Large intestine (tissue), 3 donors: ENCODE data around the gene COL5A2. TPM values are rescaled to one million over a fixed set of nuclear protein-coding genes. Genes with fewer than 3 reads are reported as not detected.

Experiments used
- DNase-seq, 2 donors: peaks; one replicate each; pipeline versions ENCODE4 v3.0.0 to v3.0.0-alpha.2; 2013
- H3K27ac ChIP-seq: one replicate; pipeline ENCODE4 v1.5.1; 2013; ENCODE audit warnings: low read length
- H3K27me3 ChIP-seq: 2 replicates; pipeline ENCODE4 v1.6.1; 2013; ENCODE audit warnings: low read length; ENCODE audit not compliant: control insufficient read depth, insufficient read depth
- H3K36me3 ChIP-seq: 2 replicates; pipeline ENCODE4 v1.6.1; 2013; ENCODE audit warnings: low read length; ENCODE audit not compliant: control insufficient read depth, insufficient read depth
- H3K4me1 ChIP-seq: one replicate; pipeline ENCODE4 v1.6.1; 2013; ENCODE audit warnings: low read length; ENCODE audit not compliant: control insufficient read depth, insufficient read depth
- H3K4me3 ChIP-seq: one replicate; pipeline ENCODE4 v1.5.1; 2013; ENCODE audit warnings: low read length
- H3K9me3 ChIP-seq: one replicate; pipeline ENCODE4 v1.6.1; 2013; ENCODE audit warnings: mild to moderate bottlenecking, low read depth, low read length, moderate library complexity; ENCODE audit not compliant: control insufficient read depth
- WGBS: methylation state at CpG from one replicate; pipeline ENCODE4 v1.1.5; 2013; ENCODE audit warnings: low lambda C conversion rate; ENCODE audit not compliant: insufficient coverage; 5-methylcytosine and 5-hydroxymethylcytosine counted together
- polyA plus RNA-seq: library from polyadenylated mRNA; unstranded; fragments of 120-200 nt; gene quantifications from one replicate; pipeline ENCODE4 v1.2.1, GENCODE V29; 2013

The COL5A2 gene
- polyA plus RNA-seq, 1 donor = 80.4 TPM

DNA sequence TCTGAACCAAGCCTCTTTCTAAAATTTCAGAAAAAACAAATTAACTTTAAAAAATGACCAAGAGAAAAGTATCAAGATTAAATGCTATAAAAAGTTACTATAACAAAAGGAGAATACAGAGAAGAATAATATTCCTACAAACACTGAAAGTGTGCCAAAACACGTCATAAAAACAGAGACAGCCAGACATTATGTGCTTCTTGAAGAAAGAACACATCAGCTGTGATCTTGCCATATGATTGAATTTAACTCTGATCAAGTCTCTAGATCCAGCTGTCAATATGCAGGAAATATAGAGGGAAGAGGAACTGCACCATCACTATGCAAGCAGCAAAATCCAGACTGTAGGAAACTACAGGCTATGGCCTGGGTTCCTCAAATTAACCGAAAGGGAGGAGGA is 33.7 kb upstream of the COL5A2 start:
- DNase-seq = no peak
- WGBS = 100% methylated on average over 1 of the region's 2 CpGs
- H3K9me3 ChIP-seq = no peaks in the 10 kb centered on the region
- no peaks in the 10 kb centered on the region for H3K4me1 ChIP-seq
- H3K4me3 ChIP-seq = no peak overlapping the region
- H3K36me3 ChIP-seq = no peaks in the 10 kb centered on the region
- no peaks in the 10 kb centered on the region for H3K27me3 ChIP-seq
- no peak overlapping the region for H3K27ac ChIP-seq

- Histone ChIP-seq H3K4me1 (no peaks in the 10 kb centered on the region), H3K4me3 (no peak overlapping the region), H3K9me3 (no peaks in the 10 kb centered on the region), H3K36me3 (no peaks in the 10 kb centered on the region), H3K27ac (peak overlapping the region; percentile 57), H3K27me3 (no peaks in the 10 kb centered on the region)
- DNase-seq = peak; percentile 29 to 53
- 57% methylated on average over 1 of the region's 7 CpGs for WGBS
These were observed 30.9 kb upstream of the COL5A2 start for GRCh38 chr2:189210250-189211087.

DNA sequence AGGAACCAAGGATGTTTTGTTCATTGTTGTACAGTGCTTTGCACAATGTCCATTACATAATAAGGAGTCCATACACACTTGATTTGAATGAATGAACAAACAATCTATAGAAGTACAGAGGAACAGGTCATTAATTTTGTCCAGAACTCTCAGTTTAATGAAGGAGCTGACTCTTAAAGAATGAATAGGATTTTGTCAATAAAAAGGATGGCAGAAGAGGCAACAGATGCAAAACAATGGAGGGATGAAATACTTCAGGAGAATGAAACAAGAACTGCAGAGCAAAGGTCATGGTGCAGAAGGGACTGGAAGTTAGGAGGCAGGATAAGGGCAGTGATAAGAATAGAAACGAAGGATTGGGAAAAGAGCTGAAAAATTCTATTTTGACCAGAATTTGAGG is 28.7 kb upstream of the COL5A2 start:
- Histone ChIP-seq H3K4me1 (no peaks in the 10 kb centered on the region), H3K27ac (no peak overlapping the region), H3K36me3 (no peaks in the 10 kb centered on the region), H3K9me3 (no peaks in the 10 kb centered on the region), H3K27me3 (no peaks in the 10 kb centered on the region), H3K4me3 (no peak overlapping the region)
- DNase-seq = no peak
- WGBS = no CpG with 5 or more reads among the region's 1 CpG

DNA sequence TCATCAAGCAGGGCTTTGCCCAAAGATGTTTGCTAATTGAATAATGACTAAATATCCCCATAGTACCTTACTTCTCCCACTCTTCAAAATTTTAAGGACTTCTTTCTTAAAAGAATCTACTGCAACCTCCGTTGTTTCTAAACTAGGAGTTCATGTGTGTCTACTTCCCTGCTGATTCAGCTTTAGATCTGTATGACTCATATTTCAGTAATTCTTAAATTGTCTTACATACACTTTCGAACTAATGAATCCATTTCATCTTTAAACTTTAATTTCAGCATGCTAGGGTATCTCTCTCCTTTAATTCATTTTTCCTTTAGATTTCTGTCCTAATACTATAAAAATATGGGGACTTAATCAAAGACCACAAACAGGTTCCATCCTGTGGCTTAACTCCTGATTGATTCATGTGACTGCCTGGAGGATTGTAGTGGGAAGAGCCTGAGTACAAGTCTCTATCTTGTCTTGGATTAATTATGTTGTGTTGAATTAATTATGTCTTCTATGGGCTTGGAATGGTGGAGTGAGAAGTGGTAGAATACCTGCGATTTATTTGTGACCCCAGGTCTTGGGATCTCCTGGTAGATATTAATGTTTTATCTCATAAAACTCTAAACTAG is 24.9 kb upstream of the COL5A2 start:
- no peak for DNase-seq

GRCh38 chr2:189203177-189203799 is 23.7 kb upstream of the COL5A2 start:
- Histone ChIP-seq H3K4me3 (no peak overlapping the region), H3K36me3 (no peaks in the 10 kb centered on the region), H3K27ac (no peak overlapping the region), H3K9me3 (no peaks in the 10 kb centered on the region), H3K27me3 (no peaks in the 10 kb centered on the region), H3K4me1 (no peaks in the 10 kb centered on the region)
- no peak for DNase-seq
- WGBS = 73% methylated on average over 3 of the region's 4 CpGs

More for the DNA sequence above, 24.9 kb upstream of the COL5A2 start:
- no peaks in the 10 kb centered on the region for H3K9me3 ChIP-seq
- H3K4me1 ChIP-seq = no peaks in the 10 kb centered on the region
- no peaks in the 10 kb centered on the region for H3K27me3 ChIP-seq
- H3K36me3 ChIP-seq = no peaks in the 10 kb centered on the region
- H3K27ac ChIP-seq = no peak overlapping the region
- WGBS = 86% methylated on average over 2 of the region's 3 CpGs
- no peak overlapping the region for H3K4me3 ChIP-seq

DNA sequence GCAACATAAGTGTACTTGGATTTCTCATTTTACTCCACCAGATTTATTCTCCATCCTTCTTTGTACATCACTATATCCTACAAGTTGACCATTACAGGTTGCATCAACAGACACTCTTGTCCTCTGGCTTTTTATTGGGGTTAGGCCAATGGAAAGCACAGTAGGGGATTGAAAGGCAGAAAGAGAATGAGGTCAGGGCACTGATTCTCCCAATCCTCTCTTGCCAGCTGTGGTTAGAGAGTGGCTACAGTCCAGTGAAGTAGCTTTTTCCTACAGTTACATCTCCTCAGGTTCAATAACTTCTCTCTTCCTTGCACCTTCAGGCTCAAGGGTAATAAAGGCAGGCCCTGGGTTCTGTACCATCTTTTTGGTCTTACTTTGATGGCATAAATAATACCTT is 20.2 kb upstream of the COL5A2 start:
- H3K27ac ChIP-seq = no peak overlapping the region
- H3K4me1 ChIP-seq = no peaks in the 10 kb centered on the region
- no peaks in the 10 kb centered on the region for H3K9me3 ChIP-seq
- no peak for DNase-seq
- H3K4me3 ChIP-seq = no peak overlapping the region
- H3K36me3 ChIP-seq = no peaks in the 10 kb centered on the region
- no peaks in the 10 kb centered on the region for H3K27me3 ChIP-seq

DNA sequence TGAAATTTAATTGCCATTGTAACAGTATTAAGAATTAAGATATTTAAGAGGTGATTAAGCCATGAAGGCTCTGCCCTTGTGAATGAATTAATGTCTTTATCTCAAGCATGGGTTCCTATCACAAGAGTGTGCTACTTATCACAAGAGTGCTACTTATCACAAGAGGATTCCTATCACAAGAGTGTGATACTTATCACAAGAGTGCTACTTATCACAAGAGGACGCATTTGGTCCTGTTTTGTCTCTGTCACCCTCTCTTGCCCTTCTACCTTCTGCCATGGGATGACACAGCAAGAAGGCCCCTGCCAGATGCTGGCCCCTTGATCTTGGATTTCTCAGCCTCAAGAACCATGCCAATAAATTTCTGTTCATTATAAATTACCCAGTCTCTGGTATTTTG is 13.2 kb upstream of the COL5A2 start:
- WGBS = no CpG with 5 or more reads among the region's 1 CpG
- Histone ChIP-seq H3K4me1 (no peaks in the 10 kb centered on the region), H3K36me3 (no peaks in the 10 kb centered on the region), H3K9me3 (no peaks in the 10 kb centered on the region), H3K27me3 (no peaks in the 10 kb centered on the region), H3K4me3 (no peak overlapping the region), H3K27ac (no peak overlapping the region)
- no peak for DNase-seq

DNA sequence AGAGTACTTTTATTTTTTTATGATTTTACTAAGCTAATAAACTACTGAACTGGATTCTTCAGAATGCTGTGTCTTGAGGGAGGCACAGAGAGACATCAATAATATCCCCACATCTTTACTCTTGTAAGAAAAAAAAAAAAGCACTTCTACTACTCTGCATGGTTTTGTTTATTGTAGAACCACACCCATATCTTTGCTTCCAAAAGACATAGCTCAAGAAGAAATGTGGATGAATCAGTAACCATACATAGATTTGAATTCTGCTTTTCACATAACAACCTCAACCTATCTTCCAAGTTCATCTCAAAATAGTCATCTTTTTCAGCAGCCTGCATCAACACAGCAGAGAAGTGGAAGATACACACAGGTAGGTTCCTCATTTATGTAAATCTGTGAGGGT is 12.2 kb upstream of the COL5A2 start:
- no peak overlapping the region for H3K27ac ChIP-seq
- no peaks in the 10 kb centered on the region for H3K36me3 ChIP-seq
- DNase-seq = no peak

GRCh38 chr2:189190685-189191084 is 11.1 kb upstream of the COL5A2 start:
- Histone ChIP-seq H3K27me3 (no peaks in the 10 kb centered on the region), H3K4me1 (no peaks in the 10 kb centered on the region), H3K4me3 (no peak overlapping the region), H3K9me3 (no peaks in the 10 kb centered on the region), H3K27ac (no peak overlapping the region), H3K36me3 (no peaks in the 10 kb centered on the region)
- DNase-seq = no peak
- WGBS = 86% methylated on average over 2 of the region's 3 CpGs

More for the DNA sequence above, 12.2 kb upstream of the COL5A2 start:
- Histone ChIP-seq H3K27me3 (no peaks in the 10 kb centered on the region), H3K4me3 (no peak overlapping the region), H3K9me3 (no peaks in the 10 kb centered on the region), H3K4me1 (no peaks in the 10 kb centered on the region)

GRCh38 chr2:189188115-189188805 is 8.7 kb upstream of the COL5A2 start:
- no peak for DNase-seq
- no peaks in the 10 kb centered on the region for H3K36me3 ChIP-seq
- H3K4me3 ChIP-seq = no peak overlapping the region
- no peaks in the 10 kb centered on the region for H3K4me1 ChIP-seq
- 93% methylated on average over 2 of the region's 3 CpGs for WGBS
- no peaks in the 10 kb centered on the region for H3K27me3 ChIP-seq
- no peaks in the 10 kb centered on the region for H3K9me3 ChIP-seq
- H3K27ac ChIP-seq = no peak overlapping the region
